GM18870 (cell line): ENCODE results near the gene TUBA3E.
A peak's percentile ranks its signal among the peaks of the same experiment; 100 is the strongest.
"Not testable (repeated sequence)": the region's sequence is repeated elsewhere in the genome, so short reads cannot be mapped to it uniquely, and the experiment has no call there.

Source experiments
- ATAC-seq: cut with Tn5 transposase; IDR thresholded peaks from one replicate; pipeline ENCODE4 v1.9.1; 2021; ENCODE audit warnings: moderate library complexity; ENCODE audit not compliant: unreplicated experiment

Gene TUBA3E

DNA sequence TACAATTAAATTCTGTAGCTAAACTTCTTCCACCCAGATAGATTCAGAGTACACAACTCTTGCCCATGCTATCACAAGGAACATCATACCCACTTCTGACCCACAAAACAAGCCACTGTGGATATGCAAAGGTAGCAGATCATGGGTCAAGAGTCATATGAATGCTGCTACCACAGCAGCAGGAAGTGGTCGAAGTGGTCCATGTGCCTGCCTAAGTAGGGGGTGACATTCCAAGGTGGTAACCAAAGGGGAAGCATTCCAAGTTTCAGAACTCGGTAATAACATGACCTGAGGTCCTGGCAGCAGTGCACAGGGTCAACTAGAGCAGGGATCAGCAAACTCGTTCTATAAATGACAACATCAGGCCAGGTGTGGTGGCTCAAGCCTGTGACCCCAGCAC is 5.8 kb downstream of the TUBA3E start:
- not testable (repeated sequence) for ATAC-seq

- ATAC-seq = not testable (repeated sequence)
Observed at GRCh38 chr2:130191319-130191718, 6.9 kb downstream of the TUBA3E start.

- no peak for ATAC-seq
Observed at GRCh38 chr2:130190237-130190636, 8.0 kb downstream of the TUBA3E start.

- ATAC-seq = not testable (repeated sequence)
Observed at GRCh38 chr2:130188958-130189357, 9.3 kb downstream of the TUBA3E start.

GRCh38 chr2:130187859-130188792 is 10.1 kb downstream of the TUBA3E start:
- ATAC-seq = not testable (repeated sequence)

DNA sequence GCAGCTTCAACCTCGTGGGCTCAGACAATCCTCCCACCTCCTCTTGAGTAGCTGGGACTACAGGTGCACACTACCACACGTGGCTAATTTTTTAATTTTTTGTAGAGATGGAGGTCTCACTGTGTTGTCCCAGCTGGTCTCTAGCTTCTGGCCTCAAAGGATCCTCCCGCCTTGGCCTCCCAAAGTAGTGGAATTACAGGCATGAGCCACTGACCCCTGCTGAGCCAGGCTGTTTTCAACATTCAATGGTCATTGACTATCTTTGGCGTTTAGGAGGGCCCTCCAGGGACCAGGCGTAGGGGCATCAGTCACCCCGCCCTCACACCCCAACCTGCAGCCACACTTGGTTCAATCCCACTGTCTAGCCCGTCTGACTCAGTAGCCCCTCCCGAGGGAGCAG is 11.0 kb downstream of the TUBA3E start:
- ATAC-seq = no peak

DNA sequence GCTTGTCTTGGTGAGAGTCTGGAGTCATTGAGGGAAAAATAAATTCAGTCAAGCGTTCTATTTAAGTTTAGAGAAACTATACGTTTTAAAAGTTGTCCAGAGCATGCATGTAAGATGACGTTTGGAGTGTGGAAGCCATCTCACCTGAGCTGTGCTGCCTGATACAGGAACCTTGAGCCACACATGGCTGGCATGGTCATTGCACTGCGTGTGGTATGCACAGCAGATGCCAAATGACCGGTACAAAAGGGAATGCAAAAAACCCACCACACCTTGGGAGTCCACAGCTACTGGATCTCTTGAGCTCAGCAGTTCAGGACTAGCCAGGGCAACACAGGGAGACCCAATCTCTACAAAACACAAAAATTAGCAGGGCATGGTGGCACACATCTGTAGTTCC is 11.8 kb downstream of the TUBA3E start:
- no peak for ATAC-seq

DNA sequence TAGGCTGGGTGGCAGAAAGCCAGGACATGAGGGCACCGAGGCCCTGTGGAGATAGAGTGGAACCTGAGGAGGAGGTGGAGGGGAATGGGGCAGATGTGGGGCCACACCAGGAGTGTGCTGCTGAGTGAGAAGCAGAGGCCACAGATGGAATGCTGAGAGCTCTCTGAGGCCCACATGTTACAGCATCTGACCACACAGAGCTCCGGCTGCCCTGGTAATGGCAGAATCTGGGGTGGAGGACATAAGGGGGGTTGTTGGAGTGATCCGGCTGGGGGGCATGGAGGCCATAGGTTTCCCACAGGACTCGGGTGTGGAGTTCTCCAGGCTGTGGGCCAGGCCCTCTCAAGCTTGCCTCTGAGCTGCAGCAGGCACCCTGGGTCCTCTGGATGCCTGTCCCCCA is 12.3 kb downstream of the TUBA3E start:
- no peak for ATAC-seq

GRCh38 chr2:130185436-130185835 is 12.8 kb downstream of the TUBA3E start:
- no peak for ATAC-seq

- no peak for ATAC-seq
Observed at GRCh38 chr2:130183512-130184373, 14.5 kb downstream of the TUBA3E start.

DNA sequence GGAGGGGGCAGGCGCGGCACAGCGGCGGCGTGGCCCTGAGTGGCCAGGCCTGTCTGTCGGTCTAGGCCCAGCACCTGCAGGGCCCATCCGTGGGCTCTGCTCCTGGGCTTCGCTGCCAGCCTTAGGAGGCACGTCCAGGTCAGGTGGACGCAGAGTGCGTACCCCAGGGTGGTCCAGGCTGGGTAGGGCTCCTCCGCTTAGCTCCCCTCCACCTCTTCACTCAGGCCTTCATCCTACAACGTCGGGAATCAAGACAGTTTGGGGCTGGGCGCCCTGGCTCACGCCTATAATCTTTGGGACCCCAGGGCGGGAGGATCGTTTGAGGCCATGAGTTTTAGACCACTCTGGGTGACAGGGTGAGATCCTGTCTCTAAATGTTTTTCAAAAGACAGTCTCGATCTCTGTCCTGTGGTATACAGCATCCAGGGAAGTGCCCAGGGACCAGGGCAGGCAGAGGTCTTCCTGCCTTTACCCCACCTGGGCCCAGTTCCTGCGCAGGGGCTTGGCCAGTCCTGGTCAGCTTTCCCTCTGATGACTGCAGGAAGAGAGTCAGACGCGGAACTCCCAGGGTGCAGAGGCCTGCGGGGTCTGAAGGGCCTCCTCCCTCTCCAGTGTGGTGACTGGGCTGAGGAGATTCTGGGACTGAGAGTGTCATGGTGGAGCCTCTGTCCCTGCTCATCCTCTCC is 15.3 kb downstream of the TUBA3E start:
- ATAC-seq = peak; percentile 9

GRCh38 chr2:130181880-130182682 is 16.2 kb downstream of the TUBA3E start, which contains the start of gene MZT2B:
MZT2B (plus strand) TSS chr2:130182262; CDS start chr2:130182283, 21 bp downstream.
- ATAC-seq = peak; percentile 72

DNA sequence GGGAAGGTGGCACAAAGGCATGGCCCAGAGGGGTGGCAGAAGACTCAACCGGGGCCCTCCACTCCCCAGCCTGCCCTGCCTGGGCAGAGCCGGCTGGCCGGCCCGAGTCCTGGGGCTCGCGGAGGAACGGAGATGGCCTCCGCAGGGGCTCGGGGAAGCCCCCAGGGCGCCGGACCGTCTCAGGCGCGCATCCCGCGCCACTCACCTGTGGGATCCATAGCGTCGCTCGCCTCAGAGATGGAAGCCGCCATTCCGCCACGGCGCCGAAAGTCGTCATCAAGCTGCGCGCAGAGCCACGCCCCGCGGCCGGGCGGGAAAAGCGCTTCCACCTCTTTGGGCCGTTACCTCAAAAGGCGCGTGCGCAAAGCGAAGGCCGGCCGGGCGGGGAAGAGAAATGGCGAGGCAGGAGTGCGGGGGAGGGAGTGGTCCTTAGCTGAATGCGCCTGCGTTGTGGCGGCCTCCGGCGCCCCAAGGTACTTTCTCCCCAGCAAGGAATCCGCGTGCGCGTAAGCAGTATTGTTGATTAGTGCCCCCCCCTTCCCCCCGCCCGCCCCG is 16.8 kb downstream of the TUBA3E start, which contains the start of gene SMPD4:
Gene SMPD4, minus strand, starts transcription at position 278 of the 555 bp plus-strand sequence. CDS start 5,010 bp downstream, outside the sequence.
- ATAC-seq = peak; percentile 51

- not testable (repeated sequence) for ATAC-seq
Observed at GRCh38 chr2:130180404-130181324, 17.6 kb downstream of the TUBA3E start.

GRCh38 chr2:130174866-130175265 is 23.4 kb downstream of the TUBA3E start:
- ATAC-seq = not testable (repeated sequence)

DNA sequence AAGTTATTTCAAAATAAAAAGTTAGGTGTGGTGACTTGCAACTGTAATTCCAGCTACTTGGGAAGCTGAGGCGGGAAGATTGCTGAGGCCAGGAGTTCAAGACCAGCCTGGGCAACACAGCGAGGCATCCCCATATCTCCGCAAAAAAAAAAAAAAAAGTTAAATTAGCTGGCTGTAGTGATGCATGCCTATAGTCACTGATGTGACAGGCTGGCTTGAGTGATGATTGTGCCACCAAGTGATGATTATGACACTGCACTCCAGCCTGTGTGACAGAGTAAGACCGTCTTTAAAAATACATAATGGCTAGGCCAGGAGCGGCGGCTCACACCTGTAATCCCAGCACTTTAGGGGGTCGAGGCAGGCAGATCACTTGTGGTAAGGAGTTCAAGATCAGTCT is 28.3 kb downstream of the TUBA3E start:
- no peak for ATAC-seq

DNA sequence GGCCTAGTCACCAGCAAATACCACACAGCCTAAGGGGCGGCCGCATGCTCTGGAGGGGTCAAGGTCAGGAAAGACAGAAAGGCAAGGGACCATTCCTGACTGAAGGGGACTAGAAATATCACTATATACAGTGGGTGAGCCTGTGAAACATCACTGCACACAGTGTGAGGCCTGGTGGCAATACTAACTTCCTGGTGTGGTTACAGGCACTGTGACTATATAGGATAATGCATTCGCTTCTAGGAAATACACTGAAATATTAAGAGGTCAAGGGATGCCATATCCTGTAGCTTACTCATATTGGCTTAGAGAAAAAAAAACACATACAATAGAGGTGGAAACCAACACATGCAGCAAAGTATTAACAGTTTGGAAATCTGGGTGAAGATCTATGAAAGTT is 29.1 kb downstream of the TUBA3E start:
- not testable (repeated sequence) for ATAC-seq

DNA sequence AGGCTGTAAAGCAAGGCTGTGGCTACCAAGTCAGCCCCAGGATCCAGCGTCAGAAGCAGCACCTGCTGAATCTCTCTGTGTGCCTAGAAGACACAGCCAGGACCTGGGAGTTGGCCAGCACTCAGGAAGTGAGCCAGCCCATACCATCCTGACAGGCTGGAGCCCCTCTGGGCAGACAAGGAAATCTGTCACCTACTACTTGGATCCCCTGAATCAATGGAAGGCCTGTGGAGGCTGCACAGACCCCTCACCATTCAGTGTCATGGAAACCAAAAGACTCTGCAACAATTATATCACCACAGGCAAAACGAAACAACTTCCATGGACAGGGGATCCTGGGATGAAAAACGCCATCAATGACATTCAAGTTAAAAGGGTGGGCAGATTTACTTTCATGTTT is 31.6 kb downstream of the TUBA3E start:
- ATAC-seq = not testable (repeated sequence)
